ENCODE results near the gene STRN.

STRN gene

DNA sequence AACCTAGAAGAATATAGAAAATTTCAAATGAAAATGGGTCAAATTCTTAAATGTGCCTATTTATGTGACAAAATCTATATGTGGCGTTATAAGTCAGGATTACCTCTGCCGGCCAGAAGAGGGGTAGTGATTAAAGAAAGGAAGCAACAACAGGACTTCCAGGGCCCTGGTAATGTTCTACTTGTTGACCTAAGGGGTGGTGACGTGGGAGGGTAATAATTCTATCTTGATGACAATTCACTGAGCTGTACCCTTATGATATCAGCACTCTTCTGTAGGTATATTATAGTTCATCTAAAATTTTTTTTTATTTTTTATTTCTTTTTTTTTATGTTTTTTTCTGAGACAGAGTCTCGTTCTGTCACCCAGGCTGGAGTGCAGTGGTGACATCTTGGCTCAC is 87.9 kb downstream of the STRN start:
- no peak overlapping the region for H3K9ac ChIP-seq (ENCODE audit: low read length)
- TF ChIP-seq, protein P1, sequence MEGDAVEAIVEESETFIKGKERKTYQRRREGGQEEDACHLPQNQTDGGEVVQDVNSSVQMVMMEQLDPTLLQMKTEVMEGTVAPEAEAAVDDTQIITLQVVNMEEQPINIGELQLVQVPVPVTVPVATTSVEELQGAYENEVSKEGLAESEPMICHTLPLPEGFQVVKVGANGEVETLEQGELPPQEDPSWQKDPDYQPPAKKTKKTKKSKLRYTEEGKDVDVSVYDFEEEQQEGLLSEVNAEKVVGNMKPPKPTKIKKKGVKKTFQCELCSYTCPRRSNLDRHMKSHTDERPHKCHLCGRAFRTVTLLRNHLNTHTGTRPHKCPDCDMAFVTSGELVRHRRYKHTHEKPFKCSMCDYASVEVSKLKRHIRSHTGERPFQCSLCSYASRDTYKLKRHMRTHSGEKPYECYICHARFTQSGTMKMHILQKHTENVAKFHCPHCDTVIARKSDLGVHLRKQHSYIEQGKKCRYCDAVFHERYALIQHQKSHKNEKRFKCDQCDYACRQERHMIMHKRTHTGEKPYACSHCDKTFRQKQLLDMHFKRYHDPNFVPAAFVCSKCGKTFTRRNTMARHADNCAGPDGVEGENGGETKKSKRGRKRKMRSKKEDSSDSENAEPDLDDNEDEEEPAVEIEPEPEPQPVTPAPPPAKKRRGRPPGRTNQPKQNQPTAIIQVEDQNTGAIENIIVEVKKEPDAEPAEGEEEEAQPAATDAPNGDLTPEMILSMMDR (IDR thresholded peaks at IDR 0.05; ENCODE audit: low read length) = no peak
- no peak for TF ChIP-seq EZH2 (IDR thresholded peaks at IDR 0.05; ENCODE audit: borderline replicate concordance, low read length)
- H3K27ac ChIP-seq (ENCODE audit: low read depth, low read length, poor library complexity, severe bottlenecking) = no peak overlapping the region

DNA sequence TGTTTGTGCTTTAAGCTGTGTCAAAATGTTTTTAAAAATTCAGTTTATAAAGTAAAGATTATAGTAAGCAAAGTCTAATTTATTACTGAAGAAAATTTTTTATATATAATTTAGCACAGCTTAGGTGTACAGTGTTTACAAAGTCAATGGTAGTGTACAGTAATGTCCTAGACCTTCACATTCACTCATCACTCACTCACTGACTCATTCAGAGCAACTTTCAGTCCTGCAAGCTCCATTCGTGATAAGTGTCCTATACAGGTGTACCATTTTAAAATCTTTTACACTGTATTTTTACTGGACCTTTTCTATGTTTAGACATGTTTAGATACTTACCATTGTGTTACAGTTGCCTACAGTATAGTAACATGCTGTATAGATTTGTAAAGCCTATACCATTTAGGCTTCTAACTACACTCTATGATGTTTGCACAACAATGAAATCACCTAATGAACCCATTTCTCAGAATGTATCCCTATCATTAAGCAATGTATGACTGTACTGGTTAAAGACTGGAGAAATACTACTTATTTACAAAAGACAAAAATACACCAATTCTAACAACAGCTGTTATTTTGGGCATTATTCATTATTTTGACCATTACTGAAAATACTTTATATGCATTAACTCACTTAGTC is 95.1 kb downstream of the STRN start:
- Histone ChIP-seq H3K9ac (ENCODE audit: low read length) (no peak overlapping the region), H3F3A (ENCODE audit: insufficient read depth, low read length) (no peaks in the 10 kb centered on the region), H3K27ac (ENCODE audit: low read depth, low read length, poor library complexity, severe bottlenecking) (no peak overlapping the region), H3K27me3 (ENCODE audit: insufficient read depth, low read length) (no peaks in the 10 kb centered on the region), H2AFZ (ENCODE audit: low read length) (no peak overlapping the region), H3K4me3 (ENCODE audit: low read depth, low read length, poor library complexity, severe bottlenecking) (no peak overlapping the region), H3K4me2 (ENCODE audit: low read length) (no peak overlapping the region), H3K79me2 (ENCODE audit: insufficient read depth, low read length) (no peaks in the 10 kb centered on the region), H3K9me3 (ENCODE audit: low read length) (no peaks in the 10 kb centered on the region), H4K20me1 (ENCODE audit: insufficient read depth, low read length) (no peaks in the 10 kb centered on the region), H3K36me3 (ENCODE audit: insufficient read depth, low read length) (peaks cover 79% of the 10 kb centered on the region), H3K4me1 (ENCODE audit: insufficient read depth, low read length, severe bottlenecking) (no peaks in the 10 kb centered on the region), H3K9me2 (ENCODE audit: low read depth, low read length) (no peaks in the 10 kb centered on the region)
- TF ChIP-seq EZH2 (IDR thresholded peaks at IDR 0.05; ENCODE audit: borderline replicate concordance, low read length) = no peak
- TF ChIP-seq, protein P1 (IDR thresholded peaks at IDR 0.05; ENCODE audit: low read length) = no peak

More for the DNA sequence above, 87.9 kb downstream of the STRN start:
- no peak overlapping the region for H3K4me2 ChIP-seq (ENCODE audit: low read length)
- no peaks in the 10 kb centered on the region for H3K9me2 ChIP-seq (ENCODE audit: low read depth, low read length)
- H3K9me3 ChIP-seq (ENCODE audit: low read length) = no peaks in the 10 kb centered on the region
- no peak overlapping the region for H2AFZ ChIP-seq (ENCODE audit: low read length)
- peaks cover 51% of the 10 kb centered on the region for H3K36me3 ChIP-seq (ENCODE audit: insufficient read depth, low read length)
- no peaks in the 10 kb centered on the region for H4K20me1 ChIP-seq (ENCODE audit: insufficient read depth, low read length)
- H3K27me3 ChIP-seq (ENCODE audit: insufficient read depth, low read length) = no peaks in the 10 kb centered on the region
- no peaks in the 10 kb centered on the region for H3K79me2 ChIP-seq (ENCODE audit: insufficient read depth, low read length)
- no peaks in the 10 kb centered on the region for H3F3A ChIP-seq (ENCODE audit: insufficient read depth, low read length)
- H3K4me1 ChIP-seq (ENCODE audit: insufficient read depth, low read length, severe bottlenecking) = no peaks in the 10 kb centered on the region
- H3K4me3 ChIP-seq (ENCODE audit: low read depth, low read length, poor library complexity, severe bottlenecking) = no peak overlapping the region

DNA sequence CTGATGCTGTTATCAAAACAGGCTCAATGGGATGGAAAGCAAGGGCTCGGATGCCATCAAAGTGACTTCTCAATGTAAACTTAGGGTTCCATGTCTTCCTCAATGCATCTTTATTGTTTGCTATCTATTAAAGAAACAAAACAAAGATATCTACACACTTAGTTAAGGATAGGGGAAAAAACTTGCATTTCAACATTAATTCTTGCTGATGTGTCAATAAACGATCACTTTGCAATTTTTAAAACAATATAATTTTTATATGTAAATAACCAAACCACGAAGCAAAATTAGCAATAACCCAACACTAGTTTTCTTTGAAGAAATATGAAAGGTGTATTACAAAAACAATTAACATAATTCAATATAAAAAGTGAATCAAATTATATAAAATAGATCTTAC is 96.7 kb downstream of the STRN start:
- no peak overlapping the region for H3K27ac ChIP-seq (ENCODE audit: low read depth, low read length, poor library complexity, severe bottlenecking)
- no peaks in the 10 kb centered on the region for H3F3A ChIP-seq (ENCODE audit: insufficient read depth, low read length)
- no peak overlapping the region for H3K4me2 ChIP-seq (ENCODE audit: low read length)
- H2AFZ ChIP-seq (ENCODE audit: low read length) = no peak overlapping the region
- no peaks in the 10 kb centered on the region for H3K27me3 ChIP-seq (ENCODE audit: insufficient read depth, low read length)
- H3K9me3 ChIP-seq (ENCODE audit: low read length) = no peaks in the 10 kb centered on the region
- TF ChIP-seq, protein P1 (IDR thresholded peaks at IDR 0.05; ENCODE audit: low read length) = no peak
- no peak for TF ChIP-seq EZH2 (IDR thresholded peaks at IDR 0.05; ENCODE audit: borderline replicate concordance, low read length)
- no peaks in the 10 kb centered on the region for H3K9me2 ChIP-seq (ENCODE audit: low read depth, low read length)
- no peak overlapping the region for H3K9ac ChIP-seq (ENCODE audit: low read length)
- no peaks in the 10 kb centered on the region for H4K20me1 ChIP-seq (ENCODE audit: insufficient read depth, low read length)
- H3K36me3 ChIP-seq (ENCODE audit: insufficient read depth, low read length) = peaks cover 73% of the 10 kb centered on the region
- no peak overlapping the region for H3K4me3 ChIP-seq (ENCODE audit: low read depth, low read length, poor library complexity, severe bottlenecking)
- H3K4me1 ChIP-seq (ENCODE audit: insufficient read depth, low read length, severe bottlenecking) = no peaks in the 10 kb centered on the region
- no peaks in the 10 kb centered on the region for H3K79me2 ChIP-seq (ENCODE audit: insufficient read depth, low read length)
